OCI-LY1 (cell line): Measurements from ENCODE around the gene TMEM138.

Experiments used
- H2AFZ ChIP-seq: fragments of 200-600 bp; sonication (generic), shearing (Covaris generic); 2 replicates; pipeline ENCODE4 v1.6.0; 2014; ENCODE audit warnings: antibody characterized with exemption, mild to moderate bottlenecking, low read length
- H3F3A ChIP-seq: fragments of 200-600 bp; sonication (generic), shearing (Covaris generic); 2 replicates; pipeline ENCODE4 v1.6.0; 2014; ENCODE audit warnings: mild to moderate bottlenecking, antibody characterized with exemption, low read length, moderate library complexity; ENCODE audit not compliant: insufficient read depth
- H3K27ac ChIP-seq: fragments of 200-600 bp; sonication (generic); 2 replicates; pipeline ENCODE4 v1.5.1; 2014; ENCODE audit warnings: low read length, mixed run types, mild to moderate bottlenecking, low read depth; ENCODE audit not compliant: poor library complexity, severe bottlenecking
- H3K27me3 ChIP-seq: fragments of 200-600 bp; sonication (generic); 2 replicates; pipeline ENCODE4 v1.6.0; 2014; ENCODE audit warnings: antibody characterized with exemption, mild to moderate bottlenecking, low read length, moderate library complexity; ENCODE audit not compliant: insufficient read depth
- H3K36me3 ChIP-seq: fragments of 200-600 bp; sonication (generic); 2 replicates; pipeline ENCODE4 v1.6.1; 2014; ENCODE audit warnings: mild to moderate bottlenecking, antibody characterized with exemption, low read length, moderate library complexity, mixed read lengths; ENCODE audit not compliant: insufficient read depth
- H3K4me1 ChIP-seq: fragments of 200-600 bp; sonication (generic); 2 replicates; pipeline ENCODE4 v1.5.1; 2014; ENCODE audit warnings: mild to moderate bottlenecking, low read length, moderate library complexity; ENCODE audit not compliant: insufficient read depth, severe bottlenecking
- H3K4me2 ChIP-seq: fragments of 200-600 bp; sonication (generic), shearing (Covaris generic); 2 replicates; pipeline ENCODE4 v1.6.1; 2014; ENCODE audit warnings: low read length
- H3K4me3 ChIP-seq: fragments of 200-600 bp; sonication (generic); 2 replicates; pipeline ENCODE4 v1.5.1; 2014; ENCODE audit warnings: low read length, low read depth, mild to moderate bottlenecking, mixed read lengths; ENCODE audit not compliant: poor library complexity, severe bottlenecking
- H3K79me2 ChIP-seq: fragments of 200-600 bp; shearing (Covaris generic); 2 replicates; pipeline ENCODE4 v1.6.1; 2016; ENCODE audit warnings: mixed run types, low read length, mixed read lengths; ENCODE audit not compliant: insufficient read depth
- H3K9ac ChIP-seq: fragments of 200-600 bp; sonication (generic), shearing (Covaris generic); 2 replicates; pipeline ENCODE4 v1.6.1; 2014; ENCODE audit warnings: mild to moderate bottlenecking, low read length, mixed read lengths
- H3K9me2 ChIP-seq: fragments of 200-600 bp; sonication (generic), shearing (Covaris generic); 2 replicates; pipeline ENCODE4 v1.6.1; 2014; ENCODE audit warnings: low read depth, mild to moderate bottlenecking, low read length, mixed read lengths
- H3K9me3 ChIP-seq: fragments of 200-600 bp; shearing (Covaris generic); 2 replicates; pipeline ENCODE4 v1.6.1; 2014; ENCODE audit warnings: low read length, mixed read lengths
- H4K20me1 ChIP-seq: fragments of 200-600 bp; sonication (generic), shearing (Covaris generic); 2 replicates; pipeline ENCODE4 v1.6.0; 2016; ENCODE audit warnings: mild to moderate bottlenecking, low read length; ENCODE audit not compliant: insufficient read depth
- CTCF ChIP-seq: fragments of 200-600 bp; sonication (generic), shearing (Covaris generic); IDR thresholded peaks from 2 replicates; pipeline ENCODE4 v1.5.1; 2017; ENCODE audit warnings: mild to moderate bottlenecking, antibody characterized with exemption, low read length, moderate library complexity, mixed read lengths
- EZH2 ChIP-seq: fragments of 200-600 bp; sonication (generic), shearing (Covaris generic); IDR thresholded peaks from 2 replicates; pipeline ENCODE4 v1.8.0; 2017; ENCODE audit warnings: borderline replicate concordance, mixed run types, mild to moderate bottlenecking, antibody characterized with exemption, low read length, moderate library complexity, mixed read lengths

The TMEM138 gene

GRCh38 chr11:61411589-61411988 is 49.4 kb downstream of the TMEM138 start:
- Histone ChIP-seq H3K4me2 (no peak overlapping the region), H4K20me1 (no peaks in the 10 kb centered on the region), H3K9me2 (no peaks in the 10 kb centered on the region), H3K9me3 (no peaks in the 10 kb centered on the region), H3K9ac (no peak overlapping the region), H3F3A (no peaks in the 10 kb centered on the region), H2AFZ (no peak overlapping the region), H3K79me2 (no peaks in the 10 kb centered on the region), H3K36me3 (peaks cover 100% of the 10 kb centered on the region), H3K4me3 (no peak overlapping the region), H3K27me3 (no peaks in the 10 kb centered on the region), H3K4me1 (no peaks in the 10 kb centered on the region), H3K27ac (no peak overlapping the region)
- no peak for TF ChIP-seq CTCF
- no peak for TF ChIP-seq EZH2

GRCh38 chr11:61413496-61413895 is 51.3 kb downstream of the TMEM138 start:
- Histone ChIP-seq H3K9ac (no peak overlapping the region), H3K4me3 (no peak overlapping the region), H3F3A (no peaks in the 10 kb centered on the region), H3K79me2 (0 out of 2 replicates have a peak, but pooled peaks cover 4% of the 10 kb centered on the region), H2AFZ (no peak overlapping the region), H3K36me3 (peaks cover 100% of the 10 kb centered on the region), H3K9me2 (no peaks in the 10 kb centered on the region), H3K4me1 (no peaks in the 10 kb centered on the region), H3K4me2 (no peak overlapping the region), H3K9me3 (no peaks in the 10 kb centered on the region), H3K27ac (no peak overlapping the region), H4K20me1 (peaks cover 3% of the 10 kb centered on the region; the same call in 1 of the 2 replicates), H3K27me3 (no peaks in the 10 kb centered on the region)
- TF ChIP-seq EZH2 (no peak), CTCF (no peak)

- Histone ChIP-seq H3F3A (no peaks in the 10 kb centered on the region), H4K20me1 (peaks cover 3% of the 10 kb centered on the region; the same call in 1 of the 2 replicates), H3K27ac (no peak overlapping the region), H3K79me2 (0 out of 2 replicates have a peak, but pooled peaks cover 4% of the 10 kb centered on the region), H3K36me3 (peaks cover 100% of the 10 kb centered on the region), H3K9me3 (no peaks in the 10 kb centered on the region), H3K9ac (no peak overlapping the region), H2AFZ (no peak overlapping the region), H3K9me2 (no peaks in the 10 kb centered on the region), H3K4me1 (no peaks in the 10 kb centered on the region), H3K4me2 (no peak overlapping the region), H3K27me3 (no peaks in the 10 kb centered on the region), H3K4me3 (no peak overlapping the region)
- TF ChIP-seq EZH2 (no peak), CTCF (no peak)
These were observed 52.4 kb downstream of the TMEM138 start for GRCh38 chr11:61414547-61414946.
